ENCODE measurements around the gene HSD3B7. TPM values are rescaled to one million over a fixed set of nuclear protein-coding genes. Genes with fewer than 3 reads are reported as not detected.
A peak's percentile ranks its signal among the peaks of the same experiment; 100 is the strongest.

The HSD3B7 gene
- total and polyA plus RNA-seq, 10 of the 15 experiments (the other 5 are each of a cell fraction or from before 2014, with no cell fraction given): 0.18 to 1.8 (median 0.48) TPM; not detected in 1

DNA sequence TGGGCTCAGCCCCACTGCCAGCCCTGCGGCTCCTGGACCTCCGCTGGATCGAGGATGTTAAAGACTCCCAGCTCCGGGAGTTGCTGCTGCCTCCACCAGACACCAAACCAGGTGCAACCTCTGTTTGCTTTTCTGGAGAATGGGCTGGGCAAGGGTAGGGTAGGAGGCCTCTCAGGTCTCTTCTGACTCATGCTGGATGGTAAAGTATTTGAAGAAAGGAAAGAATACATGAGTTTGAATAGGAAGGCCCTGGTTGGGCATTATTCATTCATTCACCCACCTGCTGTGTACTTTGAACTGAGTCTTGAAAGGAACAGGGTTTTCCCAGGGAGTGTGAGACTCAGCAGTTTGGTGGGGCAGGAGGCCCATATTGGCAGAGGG, 42.6 kb upstream of the HSD3B7 start:
- RAD21 ChIA-PET (ENCODE audit: unreplicated experiment): interaction anchor here (0.7 to 4.2 kb wide), 13 partner anchors 9 to 245 kb away, joined by 3 to 34 read pairs (median 4); partner anchors contain the start of gene PHKG2
- H2AFZ ChIP-seq (ENCODE audit: control insufficient read depth, low read depth, low read length): no peak overlapping the region
- POLR2A ChIA-PET: interaction anchor here (0.5 to 1.2 kb wide), 4 partner anchors 8 to 134 kb away, joined by 3 to 4 read pairs (median 3); no protein-coding TSS in a partner anchor
- H3K9me3 ChIP-seq (replicated peaks; ENCODE audit: control insufficient read depth, insufficient read depth, low read length): no peaks in the 10 kb centered on the region
- DNase-seq (ENCODE audit: low read depth, low spot score): no peak
- no peak for FAIRE-seq
- WGBS (ENCODE audit: insufficient coverage, insufficient replicate concordance, low lambda C conversion rate, missing lambda C conversion rate): 91% methylated on average over 4 of the region's 4 CpGs
- H3K36me3 ChIP-seq (ENCODE audit: control insufficient read depth in 2 of 2, insufficient read depth in 2 of 2, low read length in 1 of 2): peaks cover 0 to 7% of the 10 kb centered on the region in 2 experiments; a peak in 2 of 4 replicates
- CTCF ChIA-PET: interaction anchor here (0.6 to 5.0 kb wide), 39 partner anchors 8 to 514 kb away, joined by 3 to 60 read pairs (median 4); partner anchors contain the start of genes FBXL19 and SRCAP
- H3K9ac ChIP-seq (ENCODE audit: control insufficient read depth, insufficient read depth, low read length): no peak overlapping the region
- H4K20me1 ChIP-seq (ENCODE audit: control insufficient read depth, insufficient read depth): no peaks in the 10 kb centered on the region
- H3K79me2 ChIP-seq (ENCODE audit: control insufficient read depth, insufficient read depth, low read length): no peaks in the 10 kb centered on the region
- H3K4me2 ChIP-seq (ENCODE audit: control insufficient read depth, insufficient read depth): no peak overlapping the region
- SMC1A ChIA-PET (ENCODE audit: uncharacterized antibody, unreplicated experiment): interaction anchor here (0.8 to 4.0 kb wide), 10 partner anchors 7 to 182 kb away, joined by 3 to 39 read pairs (median 4); partner anchors contain the start of gene CTF1
- intact Hi-C loops (cut with micrococcal nuclease; ENCODE audit: unreplicated experiment): loop anchor here (1.0 kb wide), 1 partner anchor 98 kb away; no protein-coding TSS in a partner anchor
- TF ChIP-seq MYC (IDR thresholded peaks at IDR 0.05; ENCODE audit: insufficient read depth, insufficient read length, insufficient replicate concordance, low read length, severe bottlenecking): no peak
- no peak for TF ChIP-seq SIX5 (IDR thresholded peaks at IDR 0.05; ENCODE audit: low read depth, low read length, severe bottlenecking)
- TF ChIP-seq MYB (IDR thresholded peaks at IDR 0.05; ENCODE audit: borderline replicate concordance, low read depth, low read length): no peak
- no peak for TF ChIP-seq ASH2L (IDR thresholded peaks at IDR 0.05; ENCODE audit: borderline replicate concordance, low read depth)
- TF ChIP-seq IKZF1 (conservative IDR thresholded peaks at IDR 0.05): no peak
- TF ChIP-seq, protein P1, sequence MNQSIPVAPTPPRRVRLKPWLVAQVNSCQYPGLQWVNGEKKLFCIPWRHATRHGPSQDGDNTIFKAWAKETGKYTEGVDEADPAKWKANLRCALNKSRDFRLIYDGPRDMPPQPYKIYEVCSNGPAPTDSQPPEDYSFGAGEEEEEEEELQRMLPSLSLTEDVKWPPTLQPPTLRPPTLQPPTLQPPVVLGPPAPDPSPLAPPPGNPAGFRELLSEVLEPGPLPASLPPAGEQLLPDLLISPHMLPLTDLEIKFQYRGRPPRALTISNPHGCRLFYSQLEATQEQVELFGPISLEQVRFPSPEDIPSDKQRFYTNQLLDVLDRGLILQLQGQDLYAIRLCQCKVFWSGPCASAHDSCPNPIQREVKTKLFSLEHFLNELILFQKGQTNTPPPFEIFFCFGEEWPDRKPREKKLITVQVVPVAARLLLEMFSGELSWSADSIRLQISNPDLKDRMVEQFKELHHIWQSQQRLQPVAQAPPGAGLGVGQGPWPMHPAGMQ (IDR thresholded peaks at IDR 0.05; ENCODE audit: borderline replicate concordance): no peak
- TF ChIP-seq TCF3 (IDR thresholded peaks at IDR 0.05; ENCODE audit: borderline replicate concordance, insufficient read depth, low read depth, low read length): no peak
- TF ChIP-seq ZNF384 (IDR thresholded peaks at IDR 0.05; ENCODE audit: borderline replicate concordance, low read depth, low read length): no peak
- no peak for TF ChIP-seq JUND (IDR thresholded peaks at IDR 0.05; ENCODE audit: low read depth, low read length)
- no peak for TF ChIP-seq BCL11A (IDR thresholded peaks at IDR 0.05; ENCODE audit: low read depth, low read length)
- no peak for TF ChIP-seq RUNX3 (IDR thresholded peaks at IDR 0.05; ENCODE audit: low read length)
- in situ Hi-C loops (cut with MboI): no loop called here
- no peak overlapping the region for H3K4me3 ChIP-seq
- H3K27me3 ChIP-seq (replicated peaks in 1 of 2; ENCODE audit: control insufficient read depth in 2 of 2, insufficient read depth in 2 of 2, low read length in 1 of 2): no peaks in the 10 kb centered on the region
- H3K27ac ChIP-seq (ENCODE audit: control insufficient read depth, insufficient read depth): no peak overlapping the region
- BruUV-seq (replicated peaks): no TSS peak
- ATAC-seq: peak; percentile 5; the same call in 1 of the 3 replicates
- H3K4me1 ChIP-seq (ENCODE audit: control insufficient read depth, insufficient read depth, low read length): peaks cover 9% of the 10 kb centered on the region
